WTC11 (cell line): ENCODE results near the gene COL5A1. TPM values are rescaled to one million over a fixed set of nuclear protein-coding genes. Genes with fewer than 3 reads are reported as not detected.
A peak's percentile ranks its signal among the peaks of the same experiment; 100 is the strongest.

Experiments
- ATAC-seq: fragments of 200-7000 bp; cut with Tn5 transposase; 2 replicates; pipeline ENCODE4 v1.10.0; 2021; ENCODE audit warnings: mild to moderate bottlenecking, moderate library complexity
- CTCF ChIA-PET: fragments of 300-600 bp; sonication (Branson Sonifier 250); formaldehyde crosslinking; loops from one replicate; lab custom pipeline; 2021; ENCODE audit warnings: antibody characterized with exemption; lab: Charles Lee
- POLR2A ChIA-PET: fragments of 350-600 bp; sonication (Branson Sonifier 250); formaldehyde crosslinking; loops from one replicate; lab custom pipeline; 2021; ENCODE audit warnings: antibody characterized with exemption; lab: Charles Lee
- DNase-seq: peaks from one replicate; pipeline ENCODE4 v3.0.0; 2021; ENCODE audit warnings: low spot score
- H3K27ac Mint-ChIP-seq: 2 replicates; pipeline ENCODE4 v1.8.0; 2021; ENCODE audit warnings: mixed read lengths
- H3K27me3 Mint-ChIP-seq: 2 replicates; pipeline ENCODE4 v1.8.0; 2021; ENCODE audit warnings: low read depth, mild to moderate bottlenecking, moderate library complexity, mixed read lengths
- H3K36me3 Mint-ChIP-seq: 2 replicates; pipeline ENCODE4 v1.8.0; 2021; ENCODE audit warnings: mixed read lengths
- H3K4me1 Mint-ChIP-seq: 2 replicates; pipeline ENCODE4 v1.8.0; 2022; ENCODE audit warnings: mixed read lengths
- H3K4me3 Mint-ChIP-seq: 2 replicates; pipeline ENCODE4 v1.8.0; 2021; ENCODE audit warnings: mild to moderate bottlenecking, moderate library complexity, mixed read lengths
- H3K9me3 Mint-ChIP-seq: 2 replicates; pipeline ENCODE4 v1.8.0; 2021; ENCODE audit warnings: mixed read lengths
- CBFB ChIP-seq: sonication (generic); formaldehyde crosslinking; IDR thresholded peaks from 2 replicates; pipeline ENCODE4 v1.8.1; 2022; ENCODE audit warnings: mild to moderate bottlenecking, low read depth, missing genetic modification reagents
- EMX1 ChIP-seq: fragments of 250-450 bp; sonication (Bioruptor Pico); IDR thresholded peaks from 2 replicates; pipeline ENCODE4 v1.8.0; 2021; ENCODE audit warnings: mild to moderate bottlenecking
- FOXK1 ChIP-seq: sonication (generic); formaldehyde crosslinking; IDR thresholded peaks from 2 replicates; pipeline ENCODE4 v1.8.0; 2022; ENCODE audit warnings: mild to moderate bottlenecking, moderate library complexity, missing genetic modification reagents
- GABPB1 ChIP-seq: sonication (generic); formaldehyde crosslinking; IDR thresholded peaks from 2 replicates; pipeline ENCODE4 v1.8.1; 2023; ENCODE audit warnings: mild to moderate bottlenecking, missing genetic modification reagents
- NR2C2 ChIP-seq: sonication (generic); formaldehyde crosslinking; IDR thresholded peaks from 2 replicates; pipeline ENCODE4 v1.8.0; 2022; ENCODE audit warnings: mild to moderate bottlenecking, missing genetic modification reagents
- NR3C1 ChIP-seq: sonication (generic); formaldehyde crosslinking; conservative IDR thresholded peaks from 2 replicates; pipeline ENCODE4 v1.8.1; 2023; ENCODE audit warnings: low read depth, mild to moderate bottlenecking, missing genetic modification reagents
- PRRX2 ChIP-seq: fragments of 250-450 bp; sonication (Bioruptor Pico); IDR thresholded peaks from 2 replicates; pipeline ENCODE4 v1.8.0; 2021; ENCODE audit warnings: mild to moderate bottlenecking
- SMAD4 ChIP-seq: sonication (generic); formaldehyde crosslinking; IDR thresholded peaks from 2 replicates; pipeline ENCODE4 v1.8.0; 2022; ENCODE audit warnings: mild to moderate bottlenecking, missing genetic modification reagents
- ZBTB21 ChIP-seq: sonication (generic); formaldehyde crosslinking; IDR thresholded peaks from 2 replicates; pipeline ENCODE4 v1.8.1; 2023; ENCODE audit warnings: mild to moderate bottlenecking, missing genetic modification reagents, borderline replicate concordance
- ZNF219 ChIP-seq: sonication (generic); formaldehyde crosslinking; IDR thresholded peaks from 2 replicates; pipeline ENCODE4 v1.8.0; 2023; ENCODE audit warnings: missing genetic modification reagents, mild to moderate bottlenecking, borderline replicate concordance
- ZNF232 ChIP-seq: sonication (generic); formaldehyde crosslinking; IDR thresholded peaks from 2 replicates; pipeline ENCODE4 v1.8.0; 2022; ENCODE audit warnings: mild to moderate bottlenecking, missing genetic modification reagents
- ZNF396 ChIP-seq: fragments of 250-450 bp; sonication (Bioruptor Pico); IDR thresholded peaks from 2 replicates; pipeline ENCODE4 v1.8.0; 2021; ENCODE audit warnings: mild to moderate bottlenecking, moderate library complexity, borderline replicate concordance
- ZNF416 ChIP-seq: fragments of 250-450 bp; sonication (Bioruptor Pico); IDR thresholded peaks from 2 replicates; pipeline ENCODE4 v1.9.0; 2021; ENCODE audit warnings: mild to moderate bottlenecking, inconsistent platforms
- total RNA-seq: library from RNA; stranded (reverse); gene quantifications from 3 replicates; pipeline ENCODE4 v1.2.3, GENCODE V29; 2021
- TF ChIP-seq, protein P1 (sequence below): sonication (generic); formaldehyde crosslinking; IDR thresholded peaks from 2 replicates; pipeline ENCODE4 v1.8.1; 2023; ENCODE audit warnings: mild to moderate bottlenecking, moderate library complexity, missing genetic modification reagents
- TF ChIP-seq, protein P2 (sequence below): sonication (generic); formaldehyde crosslinking; IDR thresholded peaks from 2 replicates; pipeline ENCODE4 v1.8.0; 2022; ENCODE audit warnings: missing genetic modification reagents
- TF ChIP-seq, protein P3 (sequence below): fragments of 250-450 bp; sonication (Bioruptor Pico); IDR thresholded peaks from 2 replicates; pipeline ENCODE4 v1.8.0; 2021; ENCODE audit warnings: mild to moderate bottlenecking
- TF ChIP-seq, protein P4 (sequence below): sonication (generic); formaldehyde crosslinking; IDR thresholded peaks from 2 replicates; pipeline ENCODE4 v1.8.1; 2023; ENCODE audit warnings: mild to moderate bottlenecking, missing genetic modification reagents, borderline replicate concordance
- TF ChIP-seq, protein P5 (sequence below): fragments of 250-450 bp; sonication (Bioruptor Pico); IDR thresholded peaks from 2 replicates; pipeline ENCODE4 v1.9.0; 2021; ENCODE audit warnings: mild to moderate bottlenecking
- TF ChIP-seq, protein P6 (sequence below): sonication (generic); formaldehyde crosslinking; IDR thresholded peaks from 2 replicates; pipeline ENCODE4 v1.8.0; 2023; ENCODE audit warnings: missing genetic modification reagents
- TF ChIP-seq, protein P7 (sequence below): sonication (generic); formaldehyde crosslinking; IDR thresholded peaks from 2 replicates; pipeline ENCODE4 v1.8.0; 2022; ENCODE audit warnings: mild to moderate bottlenecking, missing genetic modification reagents

Gene COL5A1
- total RNA-seq, 1 experiment from 2014 or later = 13.5 TPM

DNA sequence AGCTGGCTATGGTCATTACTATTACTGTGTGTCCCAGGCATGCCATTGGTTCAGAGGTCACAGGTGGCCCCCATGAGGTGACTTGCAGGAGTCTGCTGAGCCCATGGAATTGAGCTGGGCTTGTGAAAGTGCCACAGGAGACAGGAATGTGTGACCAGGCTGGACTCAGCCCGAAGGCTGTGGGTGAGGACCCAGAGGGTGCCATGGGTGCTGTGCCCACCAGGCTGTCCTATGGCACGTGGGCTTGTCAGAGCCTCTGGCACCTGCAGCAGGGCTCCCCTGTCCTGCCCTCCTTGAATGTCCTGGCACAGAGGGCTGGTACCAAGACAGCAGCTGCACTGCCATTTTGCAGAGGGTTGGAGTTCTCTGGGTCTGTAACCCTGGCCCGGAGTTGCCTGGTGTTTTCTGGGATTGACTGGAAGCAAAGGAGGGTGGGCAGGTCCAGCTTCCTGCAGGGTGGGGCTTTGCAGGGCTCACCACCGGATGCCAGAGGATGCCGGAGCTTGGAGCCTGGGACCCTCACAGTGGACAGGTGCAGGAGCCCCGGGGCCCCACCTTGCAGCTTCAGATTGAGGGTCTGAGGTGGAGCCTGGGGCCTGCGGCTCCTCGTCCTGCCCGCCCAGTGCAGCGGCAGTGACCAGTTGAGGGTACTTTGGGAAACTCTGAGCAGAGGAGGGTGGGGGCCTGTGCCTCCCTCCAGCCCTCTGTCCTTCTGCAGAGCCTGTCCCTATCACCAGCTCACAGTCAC, 14.2 kb downstream of the COL5A1 start (continued):
- TF ChIP-seq, protein P1, sequence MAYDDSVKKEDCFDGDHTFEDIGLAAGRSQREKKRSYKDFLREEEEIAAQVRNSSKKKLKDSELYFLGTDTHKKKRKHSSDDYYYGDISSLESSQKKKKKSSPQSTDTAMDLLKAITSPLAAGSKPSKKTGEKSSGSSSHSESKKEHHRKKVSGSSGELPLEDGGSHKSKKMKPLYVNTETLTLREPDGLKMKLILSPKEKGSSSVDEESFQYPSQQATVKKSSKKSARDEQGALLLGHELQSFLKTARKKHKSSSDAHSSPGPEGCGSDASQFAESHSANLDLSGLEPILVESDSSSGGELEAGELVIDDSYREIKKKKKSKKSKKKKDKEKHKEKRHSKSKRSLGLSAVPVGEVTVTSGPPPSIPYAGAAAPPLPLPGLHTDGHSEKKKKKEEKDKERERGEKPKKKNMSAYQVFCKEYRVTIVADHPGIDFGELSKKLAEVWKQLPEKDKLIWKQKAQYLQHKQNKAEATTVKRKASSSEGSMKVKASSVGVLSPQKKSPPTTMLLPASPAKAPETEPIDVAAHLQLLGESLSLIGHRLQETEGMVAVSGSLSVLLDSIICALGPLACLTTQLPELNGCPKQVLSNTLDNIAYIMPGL = no peak
- TF ChIP-seq ZNF219 (CRISPR knock-in tag) (no peak), ZNF232 (CRISPR knock-in tag) (no peak), CBFB (no peak), NR2C2 (no peak), GABPB1 (no peak), ZBTB21 (CRISPR knock-in tag) (no peak)
- TF ChIP-seq, protein P2, sequence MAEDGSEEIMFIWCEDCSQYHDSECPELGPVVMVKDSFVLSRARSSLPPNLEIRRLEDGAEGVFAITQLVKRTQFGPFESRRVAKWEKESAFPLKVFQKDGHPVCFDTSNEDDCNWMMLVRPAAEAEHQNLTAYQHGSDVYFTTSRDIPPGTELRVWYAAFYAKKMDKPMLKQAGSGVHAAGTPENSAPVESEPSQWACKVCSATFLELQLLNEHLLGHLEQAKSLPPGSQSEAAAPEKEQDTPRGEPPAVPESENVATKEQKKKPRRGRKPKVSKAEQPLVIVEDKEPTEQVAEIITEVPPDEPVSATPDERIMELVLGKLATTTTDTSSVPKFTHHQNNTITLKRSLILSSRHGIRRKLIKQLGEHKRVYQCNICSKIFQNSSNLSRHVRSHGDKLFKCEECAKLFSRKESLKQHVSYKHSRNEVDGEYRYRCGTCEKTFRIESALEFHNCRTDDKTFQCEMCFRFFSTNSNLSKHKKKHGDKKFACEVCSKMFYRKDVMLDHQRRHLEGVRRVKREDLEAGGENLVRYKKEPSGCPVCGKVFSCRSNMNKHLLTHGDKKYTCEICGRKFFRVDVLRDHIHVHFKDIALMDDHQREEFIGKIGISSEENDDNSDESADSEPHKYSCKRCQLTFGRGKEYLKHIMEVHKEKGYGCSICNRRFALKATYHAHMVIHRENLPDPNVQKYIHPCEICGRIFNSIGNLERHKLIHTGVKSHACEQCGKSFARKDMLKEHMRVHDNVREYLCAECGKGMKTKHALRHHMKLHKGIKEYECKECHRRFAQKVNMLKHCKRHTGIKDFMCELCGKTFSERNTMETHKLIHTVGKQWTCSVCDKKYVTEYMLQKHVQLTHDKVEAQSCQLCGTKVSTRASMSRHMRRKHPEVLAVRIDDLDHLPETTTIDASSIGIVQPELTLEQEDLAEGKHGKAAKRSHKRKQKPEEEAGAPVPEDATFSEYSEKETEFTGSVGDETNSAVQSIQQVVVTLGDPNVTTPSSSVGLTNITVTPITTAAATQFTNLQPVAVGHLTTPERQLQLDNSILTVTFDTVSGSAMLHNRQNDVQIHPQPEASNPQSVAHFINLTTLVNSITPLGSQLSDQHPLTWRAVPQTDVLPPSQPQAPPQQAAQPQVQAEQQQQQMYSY (CRISPR knock-in tag) = no peak

DNA sequence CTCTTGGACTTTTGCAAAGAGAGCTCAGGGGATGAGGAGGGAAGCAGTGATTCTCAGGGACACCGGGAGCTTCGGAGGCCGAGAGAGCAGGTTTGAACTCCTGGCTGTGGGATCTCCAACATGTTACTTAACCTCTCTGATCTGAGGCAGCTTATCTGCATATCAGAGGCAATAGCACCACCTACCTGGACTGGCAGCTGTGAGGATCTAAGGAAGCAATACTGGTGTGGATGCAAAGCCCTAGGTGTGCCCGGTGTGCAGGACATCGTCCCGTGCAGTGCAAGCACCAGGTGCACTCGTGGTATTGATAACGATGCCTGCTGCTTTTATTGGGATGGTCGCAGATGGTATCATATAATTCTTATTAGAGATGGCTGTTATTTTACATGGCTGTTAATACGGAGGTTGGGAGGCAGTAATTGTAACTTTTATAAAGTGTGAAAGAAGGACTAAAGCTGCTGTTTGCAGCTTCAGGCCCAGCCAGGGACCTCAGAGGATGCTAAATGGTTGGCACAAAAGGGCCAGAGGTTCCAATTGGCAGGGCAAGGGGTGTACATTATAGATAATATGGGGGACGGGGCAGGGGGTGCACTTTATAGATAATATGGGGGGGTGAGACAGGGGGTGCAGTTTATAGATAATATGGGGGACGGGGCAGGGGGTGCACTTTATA, 14.9 kb downstream of the COL5A1 start:
- ChIA-PET CTCF (interaction anchor here (0.8 to 2.3 kb wide), 11 partner anchors 10 to 213 kb away, joined by 3 to 17 read pairs (median 3); no protein-coding TSS in a partner anchor), POLR2A (interaction anchor here (0.5 kb wide), 1 partner anchor 713 kb away, joined by 3 read pairs; no protein-coding TSS in a partner anchor)
- TF ChIP-seq PRRX2 (CRISPR knock-in tag) (no peak), SMAD4 (CRISPR knock-in tag) (no peak), ZNF219 (CRISPR knock-in tag) (no peak), ZNF416 (CRISPR knock-in tag) (no peak), ZNF396 (CRISPR knock-in tag) (no peak), NR3C1 (CRISPR knock-in tag) (no peak), EMX1 (no peak), FOXK1 (no peak)
- TF ChIP-seq, protein P3, sequence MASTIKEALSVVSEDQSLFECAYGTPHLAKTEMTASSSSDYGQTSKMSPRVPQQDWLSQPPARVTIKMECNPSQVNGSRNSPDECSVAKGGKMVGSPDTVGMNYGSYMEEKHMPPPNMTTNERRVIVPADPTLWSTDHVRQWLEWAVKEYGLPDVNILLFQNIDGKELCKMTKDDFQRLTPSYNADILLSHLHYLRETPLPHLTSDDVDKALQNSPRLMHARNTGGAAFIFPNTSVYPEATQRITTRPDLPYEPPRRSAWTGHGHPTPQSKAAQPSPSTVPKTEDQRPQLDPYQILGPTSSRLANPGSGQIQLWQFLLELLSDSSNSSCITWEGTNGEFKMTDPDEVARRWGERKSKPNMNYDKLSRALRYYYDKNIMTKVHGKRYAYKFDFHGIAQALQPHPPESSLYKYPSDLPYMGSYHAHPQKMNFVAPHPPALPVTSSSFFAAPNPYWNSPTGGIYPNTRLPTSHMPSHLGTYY (CRISPR knock-in tag) = no peak
- TF ChIP-seq, protein P4, sequence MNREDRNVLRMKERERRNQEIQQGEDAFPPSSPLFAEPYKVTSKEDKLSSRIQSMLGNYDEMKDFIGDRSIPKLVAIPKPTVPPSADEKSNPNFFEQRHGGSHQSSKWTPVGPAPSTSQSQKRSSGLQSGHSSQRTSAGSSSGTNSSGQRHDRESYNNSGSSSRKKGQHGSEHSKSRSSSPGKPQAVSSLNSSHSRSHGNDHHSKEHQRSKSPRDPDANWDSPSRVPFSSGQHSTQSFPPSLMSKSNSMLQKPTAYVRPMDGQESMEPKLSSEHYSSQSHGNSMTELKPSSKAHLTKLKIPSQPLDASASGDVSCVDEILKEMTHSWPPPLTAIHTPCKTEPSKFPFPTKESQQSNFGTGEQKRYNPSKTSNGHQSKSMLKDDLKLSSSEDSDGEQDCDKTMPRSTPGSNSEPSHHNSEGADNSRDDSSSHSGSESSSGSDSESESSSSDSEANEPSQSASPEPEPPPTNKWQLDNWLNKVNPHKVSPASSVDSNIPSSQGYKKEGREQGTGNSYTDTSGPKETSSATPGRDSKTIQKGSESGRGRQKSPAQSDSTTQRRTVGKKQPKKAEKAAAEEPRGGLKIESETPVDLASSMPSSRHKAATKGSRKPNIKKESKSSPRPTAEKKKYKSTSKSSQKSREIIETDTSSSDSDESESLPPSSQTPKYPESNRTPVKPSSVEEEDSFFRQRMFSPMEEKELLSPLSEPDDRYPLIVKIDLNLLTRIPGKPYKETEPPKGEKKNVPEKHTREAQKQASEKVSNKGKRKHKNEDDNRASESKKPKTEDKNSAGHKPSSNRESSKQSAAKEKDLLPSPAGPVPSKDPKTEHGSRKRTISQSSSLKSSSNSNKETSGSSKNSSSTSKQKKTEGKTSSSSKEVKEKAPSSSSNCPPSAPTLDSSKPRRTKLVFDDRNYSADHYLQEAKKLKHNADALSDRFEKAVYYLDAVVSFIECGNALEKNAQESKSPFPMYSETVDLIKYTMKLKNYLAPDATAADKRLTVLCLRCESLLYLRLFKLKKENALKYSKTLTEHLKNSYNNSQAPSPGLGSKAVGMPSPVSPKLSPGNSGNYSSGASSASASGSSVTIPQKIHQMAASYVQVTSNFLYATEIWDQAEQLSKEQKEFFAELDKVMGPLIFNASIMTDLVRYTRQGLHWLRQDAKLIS = no peak
- TF ChIP-seq, protein P5, sequence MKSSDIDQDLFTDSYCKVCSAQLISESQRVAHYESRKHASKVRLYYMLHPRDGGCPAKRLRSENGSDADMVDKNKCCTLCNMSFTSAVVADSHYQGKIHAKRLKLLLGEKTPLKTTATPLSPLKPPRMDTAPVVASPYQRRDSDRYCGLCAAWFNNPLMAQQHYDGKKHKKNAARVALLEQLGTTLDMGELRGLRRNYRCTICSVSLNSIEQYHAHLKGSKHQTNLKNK (CRISPR knock-in tag) = no peak
- TF ChIP-seq, protein P6, sequence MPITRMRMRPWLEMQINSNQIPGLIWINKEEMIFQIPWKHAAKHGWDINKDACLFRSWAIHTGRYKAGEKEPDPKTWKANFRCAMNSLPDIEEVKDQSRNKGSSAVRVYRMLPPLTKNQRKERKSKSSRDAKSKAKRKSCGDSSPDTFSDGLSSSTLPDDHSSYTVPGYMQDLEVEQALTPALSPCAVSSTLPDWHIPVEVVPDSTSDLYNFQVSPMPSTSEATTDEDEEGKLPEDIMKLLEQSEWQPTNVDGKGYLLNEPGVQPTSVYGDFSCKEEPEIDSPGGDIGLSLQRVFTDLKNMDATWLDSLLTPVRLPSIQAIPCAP (CRISPR knock-in tag) = no peak
- TF ChIP-seq, protein P7, sequence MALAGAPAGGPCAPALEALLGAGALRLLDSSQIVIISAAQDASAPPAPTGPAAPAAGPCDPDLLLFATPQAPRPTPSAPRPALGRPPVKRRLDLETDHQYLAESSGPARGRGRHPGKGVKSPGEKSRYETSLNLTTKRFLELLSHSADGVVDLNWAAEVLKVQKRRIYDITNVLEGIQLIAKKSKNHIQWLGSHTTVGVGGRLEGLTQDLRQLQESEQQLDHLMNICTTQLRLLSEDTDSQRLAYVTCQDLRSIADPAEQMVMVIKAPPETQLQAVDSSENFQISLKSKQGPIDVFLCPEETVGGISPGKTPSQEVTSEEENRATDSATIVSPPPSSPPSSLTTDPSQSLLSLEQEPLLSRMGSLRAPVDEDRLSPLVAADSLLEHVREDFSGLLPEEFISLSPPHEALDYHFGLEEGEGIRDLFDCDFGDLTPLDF (CRISPR knock-in tag) = no peak

More for the DNA sequence above, 14.9 kb downstream of the COL5A1 start:
- H3K9me3 Mint-ChIP-seq = peaks cover 11% of the 10 kb centered on the region
- H3K27ac Mint-ChIP-seq = no peak overlapping the region
- H3K4me3 Mint-ChIP-seq = no peak overlapping the region
- DNase-seq (no peak), ATAC-seq (peak; percentile 51)
- H3K4me1 Mint-ChIP-seq = peaks cover 9% of the 10 kb centered on the region
- H3K36me3 Mint-ChIP-seq = peaks cover 10% of the 10 kb centered on the region
- no peaks in the 10 kb centered on the region; the same call in 1 of the 2 replicates for H3K27me3 Mint-ChIP-seq
